Measurements from ENCODE around the gene LIPC. TPM values are rescaled to one million over a fixed set of nuclear protein-coding genes. Genes with fewer than 3 reads are reported as not detected.

Gene LIPC
- total RNA-seq, 1 donor from 2014 or later = 9.2 TPM

GRCh38 chr15:58475573-58476524 is 44.1 kb downstream of the LIPC start:
- DNase-seq (ENCODE audit: low read depth) = peak; percentile 99

GRCh38 chr15:58476525-58477162 is 44.9 kb downstream of the LIPC start:
- no peak for DNase-seq (ENCODE audit: low read depth)

- no peak for DNase-seq (ENCODE audit: low read depth)
Observed at GRCh38 chr15:58477170-58477569, 45.4 kb downstream of the LIPC start.

- peak; percentile 63 for DNase-seq (ENCODE audit: low read depth)
Observed at GRCh38 chr15:58478035-58478434, 46.2 kb downstream of the LIPC start.

GRCh38 chr15:58478579-58478978 is 46.8 kb downstream of the LIPC start:
- DNase-seq (ENCODE audit: low read depth) = no peak

- DNase-seq (ENCODE audit: low read depth) = peak; percentile 99
Observed at GRCh38 chr15:58479941-58480340, 48.1 kb downstream of the LIPC start.

- DNase-seq (ENCODE audit: low read depth) = no peak
Observed at GRCh38 chr15:58483376-58483775, 51.6 kb downstream of the LIPC start.

- DNase-seq (ENCODE audit: low read depth) = no peak
Observed at GRCh38 chr15:58484791-58485600, 53.2 kb downstream of the LIPC start.

- no peak for DNase-seq (ENCODE audit: low read depth)
Observed at GRCh38 chr15:58486062-58486461, 54.3 kb downstream of the LIPC start.

GRCh38 chr15:58486564-58486963 is 54.8 kb downstream of the LIPC start:
- no peak for DNase-seq (ENCODE audit: low read depth)

GRCh38 chr15:58487041-58487723 is 55.4 kb downstream of the LIPC start:
- DNase-seq (ENCODE audit: low read depth) = no peak

GRCh38 chr15:58487724-58488120 is 55.9 kb downstream of the LIPC start:
- no peak for DNase-seq (ENCODE audit: low read depth)

- no peak for DNase-seq (ENCODE audit: low read depth)
Observed at GRCh38 chr15:58489289-58490085, 57.7 kb downstream of the LIPC start.

GRCh38 chr15:58490086-58490887 is 58.5 kb downstream of the LIPC start:
- DNase-seq (ENCODE audit: low read depth) = no peak

GRCh38 chr15:58490888-58491473 is 59.2 kb downstream of the LIPC start:
- no peak for DNase-seq (ENCODE audit: low read depth)

- no peak for DNase-seq (ENCODE audit: low read depth)
Observed at GRCh38 chr15:58491499-58492202, 59.9 kb downstream of the LIPC start.

- DNase-seq (ENCODE audit: low read depth) = no peak
Observed at GRCh38 chr15:58492661-58493397, 61.0 kb downstream of the LIPC start.

GRCh38 chr15:58494567-58494966 is 62.8 kb downstream of the LIPC start:
- DNase-seq (ENCODE audit: low read depth) = no peak
